Astrocyte (in vitro differentiated cells and primary cell): Measurements from ENCODE around the gene LRRC36.

ENCODE experiments used
- EZH2 ChIP-seq: IDR thresholded peaks from 2 replicates; pipeline ENCODE4 v1.6.1; 2012; ENCODE audit warnings: mild to moderate bottlenecking, low read length, inconsistent platforms; ENCODE audit not compliant: insufficient read depth
- TF ChIP-seq, protein P1 (sequence below): IDR thresholded peaks from 2 replicates; pipeline ENCODE4 v1.5.1; 2011; ENCODE audit warnings: low read depth, mild to moderate bottlenecking, inconsistent platforms, low read length, moderate library complexity; ENCODE audit not compliant: insufficient read depth

DNA sequence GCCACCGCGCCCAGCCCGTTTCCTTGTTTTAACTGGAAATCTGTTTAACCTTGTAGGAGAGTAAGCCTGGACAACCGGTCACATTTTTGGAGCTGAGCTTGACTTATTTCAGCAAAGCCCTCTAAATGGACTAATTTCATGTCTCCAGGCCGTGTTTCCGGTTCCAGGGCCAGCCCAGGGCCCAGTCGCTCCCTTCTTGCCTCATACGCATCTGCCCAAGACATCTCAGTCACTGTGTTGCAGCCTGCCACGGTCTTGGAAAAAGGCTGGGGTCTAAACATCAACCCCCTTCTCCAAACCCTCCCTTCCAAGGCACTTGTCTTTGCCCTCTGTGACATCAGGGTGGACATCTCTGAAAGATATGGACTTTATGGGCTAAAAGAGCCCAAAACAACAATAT, 28.3 kb upstream of the LRRC36 start:
- TF ChIP-seq, protein P1, sequence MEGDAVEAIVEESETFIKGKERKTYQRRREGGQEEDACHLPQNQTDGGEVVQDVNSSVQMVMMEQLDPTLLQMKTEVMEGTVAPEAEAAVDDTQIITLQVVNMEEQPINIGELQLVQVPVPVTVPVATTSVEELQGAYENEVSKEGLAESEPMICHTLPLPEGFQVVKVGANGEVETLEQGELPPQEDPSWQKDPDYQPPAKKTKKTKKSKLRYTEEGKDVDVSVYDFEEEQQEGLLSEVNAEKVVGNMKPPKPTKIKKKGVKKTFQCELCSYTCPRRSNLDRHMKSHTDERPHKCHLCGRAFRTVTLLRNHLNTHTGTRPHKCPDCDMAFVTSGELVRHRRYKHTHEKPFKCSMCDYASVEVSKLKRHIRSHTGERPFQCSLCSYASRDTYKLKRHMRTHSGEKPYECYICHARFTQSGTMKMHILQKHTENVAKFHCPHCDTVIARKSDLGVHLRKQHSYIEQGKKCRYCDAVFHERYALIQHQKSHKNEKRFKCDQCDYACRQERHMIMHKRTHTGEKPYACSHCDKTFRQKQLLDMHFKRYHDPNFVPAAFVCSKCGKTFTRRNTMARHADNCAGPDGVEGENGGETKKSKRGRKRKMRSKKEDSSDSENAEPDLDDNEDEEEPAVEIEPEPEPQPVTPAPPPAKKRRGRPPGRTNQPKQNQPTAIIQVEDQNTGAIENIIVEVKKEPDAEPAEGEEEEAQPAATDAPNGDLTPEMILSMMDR: no peak
- TF ChIP-seq EZH2: no peak
